ENCODE measurements around the gene TRAF5.
"Not testable (repeated sequence)": the region's sequence is repeated elsewhere in the genome, so short reads cannot be mapped to it uniquely, and the experiment has no call there.

TRAF5 gene

GRCh38 chr1:211349741-211350140 lies 23.1 kb downstream of the TRAF5 start:
- in situ Hi-C loops (cut with MboI; ENCODE audit: low pct_unique_long_range_greater_than_20kb, low sequenced_read_pairs, unreplicated experiment): loop anchor here (25.0 kb wide), 1 partner anchor 313 kb away; no protein-coding TSS in a partner anchor
- DNase-seq (ENCODE audit: low spot score): no peak
- TF ChIP-seq, protein P1, sequence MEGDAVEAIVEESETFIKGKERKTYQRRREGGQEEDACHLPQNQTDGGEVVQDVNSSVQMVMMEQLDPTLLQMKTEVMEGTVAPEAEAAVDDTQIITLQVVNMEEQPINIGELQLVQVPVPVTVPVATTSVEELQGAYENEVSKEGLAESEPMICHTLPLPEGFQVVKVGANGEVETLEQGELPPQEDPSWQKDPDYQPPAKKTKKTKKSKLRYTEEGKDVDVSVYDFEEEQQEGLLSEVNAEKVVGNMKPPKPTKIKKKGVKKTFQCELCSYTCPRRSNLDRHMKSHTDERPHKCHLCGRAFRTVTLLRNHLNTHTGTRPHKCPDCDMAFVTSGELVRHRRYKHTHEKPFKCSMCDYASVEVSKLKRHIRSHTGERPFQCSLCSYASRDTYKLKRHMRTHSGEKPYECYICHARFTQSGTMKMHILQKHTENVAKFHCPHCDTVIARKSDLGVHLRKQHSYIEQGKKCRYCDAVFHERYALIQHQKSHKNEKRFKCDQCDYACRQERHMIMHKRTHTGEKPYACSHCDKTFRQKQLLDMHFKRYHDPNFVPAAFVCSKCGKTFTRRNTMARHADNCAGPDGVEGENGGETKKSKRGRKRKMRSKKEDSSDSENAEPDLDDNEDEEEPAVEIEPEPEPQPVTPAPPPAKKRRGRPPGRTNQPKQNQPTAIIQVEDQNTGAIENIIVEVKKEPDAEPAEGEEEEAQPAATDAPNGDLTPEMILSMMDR (IDR thresholded peaks at IDR 0.05; ENCODE audit: extremely low read depth, insufficient read depth, missing control alignments): no peak

DNA sequence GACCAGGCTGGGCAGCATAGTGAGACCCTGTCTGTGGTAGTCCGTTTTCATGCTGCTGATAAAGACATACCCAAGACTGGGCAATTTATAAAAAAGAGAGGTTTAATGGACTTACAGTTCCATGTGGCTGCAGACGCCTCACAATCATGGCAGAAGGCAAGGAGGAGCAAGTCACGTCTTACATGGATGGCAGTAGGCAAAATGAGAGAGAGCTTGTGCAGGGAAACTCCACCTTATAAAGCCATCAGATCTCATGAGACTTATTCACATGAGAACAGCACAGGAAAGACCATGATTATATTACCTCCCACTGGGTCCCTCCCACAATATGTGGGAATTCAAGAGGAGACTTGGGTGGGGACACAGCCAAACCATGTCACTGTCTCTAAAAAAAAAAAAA lies 25.4 kb downstream of the TRAF5 start:
- in situ Hi-C loops (cut with MboI; ENCODE audit: low pct_unique_long_range_greater_than_20kb, low sequenced_read_pairs, unreplicated experiment); DNase-seq (ENCODE audit: low spot score): not testable (repeated sequence)

DNA sequence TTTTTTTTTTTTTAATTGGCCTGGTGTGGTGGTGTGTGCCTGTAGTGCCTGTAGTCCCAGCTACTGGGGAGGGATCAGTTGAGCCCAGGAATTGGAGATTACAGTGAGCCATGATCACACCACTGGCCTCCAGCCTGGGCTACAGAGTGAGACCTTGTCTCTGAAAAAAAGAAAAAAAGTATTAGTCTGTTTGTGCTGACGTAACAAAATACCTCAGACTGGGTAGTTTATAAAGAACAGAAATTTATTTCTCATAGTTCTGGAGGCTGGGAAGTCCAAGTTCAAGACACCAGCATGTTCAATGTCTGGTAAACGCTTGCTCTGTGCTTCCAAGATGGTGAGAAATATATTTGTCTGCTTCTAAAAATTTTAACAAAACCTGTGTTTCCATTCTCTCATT lies 25.8 kb downstream of the TRAF5 start:
- no peak for DNase-seq (ENCODE audit: low spot score)
- in situ Hi-C loops (cut with MboI; ENCODE audit: low pct_unique_long_range_greater_than_20kb, low sequenced_read_pairs, unreplicated experiment): no loop called here
- TF ChIP-seq, protein P1 (IDR thresholded peaks at IDR 0.05; ENCODE audit: extremely low read depth, insufficient read depth, missing control alignments): no peak

DNA sequence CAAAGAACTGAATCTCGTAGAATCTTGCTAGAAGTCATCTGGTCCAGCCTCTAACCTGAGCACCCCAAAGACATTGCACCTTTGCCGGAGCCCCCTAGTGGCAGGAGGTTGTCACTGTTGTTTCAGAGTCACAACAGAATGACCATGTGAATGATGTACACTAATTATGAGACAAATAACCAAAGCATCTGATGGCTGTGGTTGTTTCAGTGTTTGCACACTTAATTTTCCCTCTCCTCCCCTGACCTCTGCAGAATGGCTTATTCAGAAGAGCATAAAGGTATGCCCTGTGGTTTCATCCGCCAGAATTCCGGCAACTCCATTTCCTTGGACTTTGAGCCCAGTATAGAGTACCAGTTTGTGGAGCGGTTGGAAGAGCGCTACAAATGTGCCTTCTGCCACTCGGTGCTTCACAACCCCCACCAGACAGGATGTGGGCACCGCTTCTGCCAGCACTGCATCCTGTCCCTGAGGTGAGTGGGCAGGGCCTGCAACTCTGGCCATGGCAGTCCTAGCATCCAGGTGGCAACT lies 26.4 kb downstream of the TRAF5 start:
- in situ Hi-C loops (cut with MboI; ENCODE audit: low pct_unique_long_range_greater_than_20kb, low sequenced_read_pairs, unreplicated experiment): no loop called here
- peak; percentile 69 for DNase-seq (ENCODE audit: low spot score)
- TF ChIP-seq, protein P1 (IDR thresholded peaks at IDR 0.05; ENCODE audit: extremely low read depth, insufficient read depth, missing control alignments): peak; percentile 76

GRCh38 chr1:211353562-211354212 lies 27.1 kb downstream of the TRAF5 start:
- in situ Hi-C loops (cut with MboI; ENCODE audit: low pct_unique_long_range_greater_than_20kb, low sequenced_read_pairs, unreplicated experiment): no loop called here
- TF ChIP-seq, protein P1 (IDR thresholded peaks at IDR 0.05; ENCODE audit: extremely low read depth, insufficient read depth, missing control alignments): no peak
- DNase-seq (ENCODE audit: low spot score): no peak

DNA sequence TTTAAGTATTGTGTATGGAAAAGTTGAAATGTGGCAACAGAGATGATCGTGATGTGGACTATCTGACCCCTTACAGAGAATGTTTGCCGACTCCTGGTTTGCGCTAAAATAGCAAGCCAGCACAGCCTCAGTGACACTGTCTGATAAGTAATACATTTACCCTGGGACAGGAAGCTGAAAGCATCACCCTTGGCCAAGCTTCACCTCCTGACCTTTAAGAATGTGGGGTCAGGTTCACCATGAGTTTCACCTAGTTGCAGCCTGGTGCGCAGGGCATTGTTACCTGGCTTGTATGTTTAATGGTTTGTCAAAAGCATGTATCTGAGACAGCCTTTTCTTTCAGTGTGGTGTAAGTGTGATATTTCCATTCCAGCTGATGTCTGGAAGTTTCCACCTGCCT lies 29.2 kb downstream of the TRAF5 start:
- DNase-seq (ENCODE audit: low spot score): no peak
- TF ChIP-seq, protein P1 (IDR thresholded peaks at IDR 0.05; ENCODE audit: extremely low read depth, insufficient read depth, missing control alignments): no peak
- in situ Hi-C loops (cut with MboI; ENCODE audit: low pct_unique_long_range_greater_than_20kb, low sequenced_read_pairs, unreplicated experiment): no loop called here

- no peak for DNase-seq (ENCODE audit: low spot score)
- TF ChIP-seq, protein P1 (IDR thresholded peaks at IDR 0.05; ENCODE audit: extremely low read depth, insufficient read depth, missing control alignments): no peak
- in situ Hi-C loops (cut with MboI; ENCODE audit: low pct_unique_long_range_greater_than_20kb, low sequenced_read_pairs, unreplicated experiment): no loop called here
These were observed 30.2 kb downstream of the TRAF5 start for GRCh38 chr1:211356723-211357407.

All from GM13977 (cell line).